ENCODE data around the gene NAPG. TPM values are rescaled to one million over a fixed set of nuclear protein-coding genes. Genes with fewer than 3 reads are reported as not detected.
A peak's percentile ranks its signal among the peaks of the same experiment; 100 is the strongest.

Gene NAPG
- total and polyA plus RNA-seq, 9 of the 15 experiments (the other 6 are each of a cell fraction or from before 2014, with no cell fraction given): 31.6 to 63.3 (median 50.9) TPM

DNA sequence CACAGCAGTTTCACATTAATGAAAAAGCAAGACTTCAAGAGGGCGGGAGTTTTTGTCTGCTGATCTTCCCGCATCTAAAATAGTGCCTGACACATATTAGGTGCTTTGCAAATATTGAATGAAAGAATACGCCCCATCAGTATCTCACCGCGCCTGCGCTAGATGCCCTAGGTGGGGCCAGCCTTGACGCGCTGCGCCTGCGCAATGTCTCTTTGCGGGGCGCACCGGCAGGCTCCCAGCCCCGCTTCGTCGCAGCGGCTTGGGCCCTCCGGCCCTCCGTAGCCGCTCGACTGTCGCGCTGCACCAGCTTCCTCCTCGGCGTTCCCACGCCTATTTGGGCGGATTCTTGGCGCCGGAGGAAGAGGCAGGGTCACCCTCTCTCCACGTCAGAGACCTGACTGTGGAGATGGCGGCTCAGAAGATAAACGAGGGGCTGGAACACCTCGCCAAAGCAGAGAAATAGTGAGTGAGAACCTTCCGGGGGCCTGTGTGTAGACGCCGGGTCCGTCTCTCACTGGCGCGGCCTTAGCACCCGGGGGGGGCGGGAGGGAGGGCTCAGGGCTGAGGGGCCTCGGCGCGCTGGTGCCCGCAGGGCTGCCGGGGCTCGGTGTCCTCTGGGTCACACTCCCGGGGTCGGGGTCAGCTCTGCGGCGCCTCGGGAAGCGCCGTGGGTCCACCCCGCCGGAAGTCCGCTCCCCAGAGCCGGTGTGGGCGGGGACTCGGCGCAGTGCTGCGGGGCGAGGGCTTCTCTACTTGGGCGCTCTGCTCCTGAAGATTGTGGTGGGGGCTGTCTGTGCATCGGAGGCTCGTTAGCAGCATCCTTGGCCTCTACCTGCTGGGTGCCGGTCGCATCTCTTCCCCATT, at the start of gene NAPG (continued):
- TF ChIP-seq, protein P1, sequence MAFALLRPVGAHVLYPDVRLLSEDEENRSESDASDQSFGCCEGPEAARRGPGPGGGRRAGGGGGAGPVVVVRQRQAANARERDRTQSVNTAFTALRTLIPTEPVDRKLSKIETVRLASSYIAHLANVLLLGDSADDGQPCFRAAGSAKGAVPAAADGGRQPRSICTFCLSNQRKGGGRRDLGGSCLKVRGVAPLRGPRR (CRISPR knock-in tag; IDR thresholded peaks at IDR 0.05): no peak
- TF ChIP-seq, protein P2, sequence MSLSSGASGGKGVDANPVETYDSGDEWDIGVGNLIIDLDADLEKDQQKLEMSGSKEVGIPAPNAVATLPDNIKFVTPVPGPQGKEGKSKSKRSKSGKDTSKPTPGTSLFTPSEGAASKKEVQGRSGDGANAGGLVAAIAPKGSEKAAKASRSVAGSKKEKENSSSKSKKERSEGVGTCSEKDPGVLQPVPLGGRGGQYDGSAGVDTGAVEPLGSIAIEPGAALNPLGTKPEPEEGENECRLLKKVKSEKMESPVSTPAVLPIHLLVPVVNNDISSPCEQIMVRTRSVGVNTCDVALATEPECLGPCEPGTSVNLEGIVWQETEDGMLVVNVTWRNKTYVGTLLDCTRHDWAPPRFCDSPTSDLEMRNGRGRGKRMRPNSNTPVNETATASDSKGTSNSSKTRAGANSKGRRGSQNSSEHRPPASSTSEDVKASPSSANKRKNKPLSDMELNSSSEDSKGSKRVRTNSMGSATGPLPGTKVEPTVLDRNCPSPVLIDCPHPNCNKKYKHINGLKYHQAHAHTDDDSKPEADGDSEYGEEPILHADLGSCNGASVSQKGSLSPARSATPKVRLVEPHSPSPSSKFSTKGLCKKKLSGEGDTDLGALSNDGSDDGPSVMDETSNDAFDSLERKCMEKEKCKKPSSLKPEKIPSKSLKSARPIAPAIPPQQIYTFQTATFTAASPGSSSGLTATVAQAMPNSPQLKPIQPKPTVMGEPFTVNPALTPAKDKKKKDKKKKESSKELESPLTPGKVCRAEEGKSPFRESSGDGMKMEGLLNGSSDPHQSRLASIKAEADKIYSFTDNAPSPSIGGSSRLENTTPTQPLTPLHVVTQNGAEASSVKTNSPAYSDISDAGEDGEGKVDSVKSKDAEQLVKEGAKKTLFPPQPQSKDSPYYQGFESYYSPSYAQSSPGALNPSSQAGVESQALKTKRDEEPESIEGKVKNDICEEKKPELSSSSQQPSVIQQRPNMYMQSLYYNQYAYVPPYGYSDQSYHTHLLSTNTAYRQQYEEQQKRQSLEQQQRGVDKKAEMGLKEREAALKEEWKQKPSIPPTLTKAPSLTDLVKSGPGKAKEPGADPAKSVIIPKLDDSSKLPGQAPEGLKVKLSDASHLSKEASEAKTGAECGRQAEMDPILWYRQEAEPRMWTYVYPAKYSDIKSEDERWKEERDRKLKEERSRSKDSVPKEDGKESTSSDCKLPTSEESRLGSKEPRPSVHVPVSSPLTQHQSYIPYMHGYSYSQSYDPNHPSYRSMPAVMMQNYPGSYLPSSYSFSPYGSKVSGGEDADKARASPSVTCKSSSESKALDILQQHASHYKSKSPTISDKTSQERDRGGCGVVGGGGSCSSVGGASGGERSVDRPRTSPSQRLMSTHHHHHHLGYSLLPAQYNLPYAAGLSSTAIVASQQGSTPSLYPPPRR (CRISPR knock-in tag; IDR thresholded peaks at IDR 0.05; ENCODE audit: borderline replicate concordance): no peak
- TF ChIP-seq SAFB (IDR thresholded peaks at IDR 0.05; ENCODE audit: borderline replicate concordance, low read depth, low read length): no peak
- TF ChIP-seq IRF2 (CRISPR knock-in tag; IDR thresholded peaks at IDR 0.05): no peak
- TF ChIP-seq NRF1 (conservative IDR thresholded peaks at IDR 0.05 in 1 of 2, IDR thresholded peaks at IDR 0.05 in 1 of 2): peak; percentile 100
- TF ChIP-seq TBL1XR1 (IDR thresholded peaks at IDR 0.05; ENCODE audit: low read length in 2 of 2): 0 out of 4 replicates have a peak, but pooled peaks of 1 of the 2 experiments have one; percentile 46
- TF ChIP-seq GTF2F1 (IDR thresholded peaks at IDR 0.05; ENCODE audit: low read depth, low read length): 0 out of 2 replicates have a peak, but pooled peaks have one; percentile 50
- TF ChIP-seq FIP1L1 (IDR thresholded peaks at IDR 0.05; ENCODE audit: low read depth, low read length, poor library complexity, severe bottlenecking): peak; percentile 26
- TF ChIP-seq FOXK2 (conservative IDR thresholded peaks at IDR 0.05 in 1 of 2, IDR thresholded peaks at IDR 0.05 in 1 of 2; ENCODE audit: low read depth in 2 of 2): no peak
- TF ChIP-seq HDAC1 (IDR thresholded peaks at IDR 0.05): peak in 1 of 2 experiments; percentile 60; a peak in 2 of 4 replicates
- TF ChIP-seq KDM5B (IDR thresholded peaks at IDR 0.05; ENCODE audit: insufficient replicate concordance, low read depth, low read length): peak; percentile 89
- TF ChIP-seq ZEB2 (IDR thresholded peaks at IDR 0.05): no peak
- TF ChIP-seq, protein P3, sequence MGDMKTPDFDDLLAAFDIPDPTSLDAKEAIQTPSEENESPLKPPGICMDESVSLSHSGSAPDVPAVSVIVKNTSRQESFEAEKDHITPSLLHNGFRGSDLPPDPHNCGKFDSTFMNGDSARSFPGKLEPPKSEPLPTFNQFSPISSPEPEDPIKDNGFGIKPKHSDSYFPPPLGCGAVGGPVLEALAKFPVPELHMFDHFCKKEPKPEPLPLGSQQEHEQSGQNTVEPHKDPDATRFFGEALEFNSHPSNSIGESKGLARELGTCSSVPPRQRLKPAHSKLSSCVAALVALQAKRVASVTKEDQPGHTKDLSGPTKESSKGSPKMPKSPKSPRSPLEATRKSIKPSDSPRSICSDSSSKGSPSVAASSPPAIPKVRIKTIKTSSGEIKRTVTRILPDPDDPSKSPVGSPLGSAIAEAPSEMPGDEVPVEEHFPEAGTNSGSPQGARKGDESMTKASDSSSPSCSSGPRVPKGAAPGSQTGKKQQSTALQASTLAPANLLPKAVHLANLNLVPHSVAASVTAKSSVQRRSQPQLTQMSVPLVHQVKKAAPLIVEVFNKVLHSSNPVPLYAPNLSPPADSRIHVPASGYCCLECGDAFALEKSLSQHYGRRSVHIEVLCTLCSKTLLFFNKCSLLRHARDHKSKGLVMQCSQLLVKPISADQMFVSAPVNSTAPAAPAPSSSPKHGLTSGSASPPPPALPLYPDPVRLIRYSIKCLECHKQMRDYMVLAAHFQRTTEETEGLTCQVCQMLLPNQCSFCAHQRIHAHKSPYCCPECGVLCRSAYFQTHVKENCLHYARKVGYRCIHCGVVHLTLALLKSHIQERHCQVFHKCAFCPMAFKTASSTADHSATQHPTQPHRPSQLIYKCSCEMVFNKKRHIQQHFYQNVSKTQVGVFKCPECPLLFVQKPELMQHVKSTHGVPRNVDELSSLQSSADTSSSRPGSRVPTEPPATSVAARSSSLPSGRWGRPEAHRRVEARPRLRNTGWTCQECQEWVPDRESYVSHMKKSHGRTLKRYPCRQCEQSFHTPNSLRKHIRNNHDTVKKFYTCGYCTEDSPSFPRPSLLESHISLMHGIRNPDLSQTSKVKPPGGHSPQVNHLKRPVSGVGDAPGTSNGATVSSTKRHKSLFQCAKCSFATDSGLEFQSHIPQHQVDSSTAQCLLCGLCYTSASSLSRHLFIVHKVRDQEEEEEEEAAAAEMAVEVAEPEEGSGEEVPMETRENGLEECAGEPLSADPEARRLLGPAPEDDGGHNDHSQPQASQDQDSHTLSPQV (IDR thresholded peaks at IDR 0.05): no peak; the same call in 1 of the 2 replicates
- no peak for TF ChIP-seq ZNF57 (CRISPR knock-in tag; IDR thresholded peaks at IDR 0.05)
- no peak for TF ChIP-seq SMARCA4 (IDR thresholded peaks at IDR 0.05)
- TF ChIP-seq, protein P4, sequence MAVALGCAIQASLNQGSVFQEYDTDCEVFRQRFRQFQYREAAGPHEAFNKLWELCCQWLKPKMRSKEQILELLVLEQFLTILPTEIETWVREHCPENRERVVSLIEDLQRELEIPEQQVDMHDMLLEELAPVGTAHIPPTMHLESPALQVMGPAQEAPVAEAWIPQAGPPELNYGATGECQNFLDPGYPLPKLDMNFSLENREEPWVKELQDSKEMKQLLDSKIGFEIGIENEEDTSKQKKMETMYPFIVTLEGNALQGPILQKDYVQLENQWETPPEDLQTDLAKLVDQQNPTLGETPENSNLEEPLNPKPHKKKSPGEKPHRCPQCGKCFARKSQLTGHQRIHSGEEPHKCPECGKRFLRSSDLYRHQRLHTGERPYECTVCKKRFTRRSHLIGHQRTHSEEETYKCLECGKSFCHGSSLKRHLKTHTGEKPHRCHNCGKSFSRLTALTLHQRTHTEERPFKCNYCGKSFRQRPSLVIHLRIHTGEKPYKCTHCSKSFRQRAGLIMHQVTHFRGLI (CRISPR knock-in tag; IDR thresholded peaks at IDR 0.05): no peak
